GM21367 (cell line): ENCODE results near the gene TPTE.
"Not testable (repeated sequence)": the region's sequence is repeated elsewhere in the genome, so short reads cannot be mapped to it uniquely, and the experiment has no call there.

Experiments used
- ATAC-seq: cut with Tn5 transposase; IDR thresholded peaks from one replicate; pipeline ENCODE4 v1.9.1; 2021; ENCODE audit not compliant: unreplicated experiment

Gene TPTE

GRCh38 chr21:10521091-10521598 is at the start of gene TPTE:
TPTE (plus strand) TSS chr21:10521583; CDS start chr21:10538724, 17,141 bp downstream.
- ATAC-seq = no peak

GRCh38 chr21:10471999-10472398 is 49.4 kb upstream of the TPTE start:
- not testable (repeated sequence) for ATAC-seq

- not testable (repeated sequence) for ATAC-seq
Observed at GRCh38 chr21:10477794-10478193, 43.6 kb upstream of the TPTE start.

- not testable (repeated sequence) for ATAC-seq
Observed at GRCh38 chr21:10479875-10480274, 41.5 kb upstream of the TPTE start.

GRCh38 chr21:10484864-10485263 is 36.5 kb upstream of the TPTE start:
- ATAC-seq = not testable (repeated sequence)

GRCh38 chr21:10490453-10490852 is 30.9 kb upstream of the TPTE start:
- ATAC-seq = not testable (repeated sequence)

- ATAC-seq = no peak
Observed at GRCh38 chr21:10511116-10511515, 10.3 kb upstream of the TPTE start.

- not testable (repeated sequence) for ATAC-seq
Observed at GRCh38 chr21:10516889-10517288, 4.5 kb upstream of the TPTE start.

- ATAC-seq = not testable (repeated sequence)
Observed at GRCh38 chr21:10517904-10518303, 3.5 kb upstream of the TPTE start.

- ATAC-seq = not testable (repeated sequence)
Observed at GRCh38 chr21:10521835-10522500, 585 bp downstream of the TPTE start.

GRCh38 chr21:10539956-10540355 is 18.6 kb downstream of the TPTE start:
- ATAC-seq = no peak

GRCh38 chr21:10544376-10544775 is 23.0 kb downstream of the TPTE start:
- ATAC-seq = not testable (repeated sequence)

- ATAC-seq = not testable (repeated sequence)
Observed at GRCh38 chr21:10547868-10548267, 26.5 kb downstream of the TPTE start.

GRCh38 chr21:10548331-10548954 is 27.1 kb downstream of the TPTE start:
- not testable (repeated sequence) for ATAC-seq

GRCh38 chr21:10570803-10571202 is 49.4 kb downstream of the TPTE start:
- not testable (repeated sequence) for ATAC-seq

GRCh38 chr21:10574531-10575310 is 53.3 kb downstream of the TPTE start:
- ATAC-seq = not testable (repeated sequence)

- ATAC-seq = no peak
Observed at GRCh38 chr21:10575311-10575667, 53.9 kb downstream of the TPTE start.

GRCh38 chr21:10578910-10579309 is 57.5 kb downstream of the TPTE start:
- not testable (repeated sequence) for ATAC-seq

GRCh38 chr21:10589115-10589514 is 67.7 kb downstream of the TPTE start:
- ATAC-seq = not testable (repeated sequence)

GRCh38 chr21:10607074-10607473 is 85.7 kb downstream of the TPTE start:
- not testable (repeated sequence) for ATAC-seq

- not testable (repeated sequence) for ATAC-seq
Observed at GRCh38 chr21:10614285-10614684, 92.9 kb downstream of the TPTE start.
